GM19328 (cell line): ENCODE data around the gene DUOX1.
"Not testable (repeated sequence)": the region's sequence is repeated elsewhere in the genome, so short reads cannot be mapped to it uniquely, and the experiment has no call there.

ENCODE experiments used
- ATAC-seq: cut with Tn5 transposase; IDR thresholded peaks from one replicate; pipeline ENCODE4 v1.9.1; 2021; ENCODE audit warnings: mild to moderate bottlenecking, moderate library complexity; ENCODE audit not compliant: unreplicated experiment

Gene DUOX1

DNA sequence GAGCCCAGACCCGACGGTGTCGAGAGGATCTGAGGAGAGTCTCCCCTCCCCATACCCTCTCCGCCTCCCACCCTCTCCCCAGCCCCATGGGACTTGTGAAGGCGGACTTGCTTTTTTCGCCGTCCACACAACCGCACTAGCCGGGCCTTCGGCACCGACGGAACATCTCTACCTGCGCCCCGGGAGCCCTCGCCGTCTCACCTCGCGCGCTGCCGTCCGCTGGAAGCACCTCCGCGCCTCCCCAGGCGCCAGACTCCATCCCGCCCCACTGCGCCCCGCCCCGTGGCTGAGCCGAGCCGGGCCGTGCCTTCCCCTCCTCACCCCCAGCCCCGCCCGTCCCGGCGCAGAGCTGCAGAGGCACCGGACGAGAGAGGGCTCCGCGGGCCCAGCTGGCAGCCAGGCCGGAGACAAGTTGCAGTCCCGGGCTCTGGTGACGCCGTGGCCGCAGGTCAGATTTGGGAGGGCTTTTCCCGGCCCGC is at the start of gene DUOX1, which contains the start of gene DUOXA1:
Gene DUOX1 (plus strand): TSS at position 344 of the 479 bp plus-strand sequence. CDS start 1,973 bp downstream, outside the sequence.
Gene DUOXA1 (minus strand): TSS at position 229 of the 479 bp plus-strand sequence. CDS start 6,865 bp downstream, outside the sequence.
- no peak for ATAC-seq

GRCh38 chr15:45080593-45080992 is 49.2 kb upstream of the DUOX1 start:
- ATAC-seq = not testable (repeated sequence)

GRCh38 chr15:45082412-45082811 is 47.4 kb upstream of the DUOX1 start:
- ATAC-seq = not testable (repeated sequence)

DNA sequence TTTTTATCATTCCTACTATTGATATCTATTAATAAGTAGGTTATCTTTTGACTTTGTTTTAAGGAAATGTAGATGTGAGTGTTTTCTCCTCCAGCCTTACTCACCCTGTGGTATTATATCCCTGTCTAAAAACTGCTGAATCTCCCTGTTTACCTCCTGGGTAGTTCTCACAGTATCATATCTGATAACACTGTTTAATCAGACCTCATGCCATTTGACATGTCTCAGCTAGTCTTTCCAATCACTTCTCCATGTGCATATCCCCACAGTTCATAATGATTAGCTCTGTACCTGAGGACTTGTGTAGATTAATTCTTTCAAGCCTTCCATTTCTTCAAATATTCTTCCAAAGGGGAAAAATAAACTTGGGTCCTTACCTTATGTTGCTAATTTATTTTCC is 46.6 kb upstream of the DUOX1 start:
- no peak for ATAC-seq

DNA sequence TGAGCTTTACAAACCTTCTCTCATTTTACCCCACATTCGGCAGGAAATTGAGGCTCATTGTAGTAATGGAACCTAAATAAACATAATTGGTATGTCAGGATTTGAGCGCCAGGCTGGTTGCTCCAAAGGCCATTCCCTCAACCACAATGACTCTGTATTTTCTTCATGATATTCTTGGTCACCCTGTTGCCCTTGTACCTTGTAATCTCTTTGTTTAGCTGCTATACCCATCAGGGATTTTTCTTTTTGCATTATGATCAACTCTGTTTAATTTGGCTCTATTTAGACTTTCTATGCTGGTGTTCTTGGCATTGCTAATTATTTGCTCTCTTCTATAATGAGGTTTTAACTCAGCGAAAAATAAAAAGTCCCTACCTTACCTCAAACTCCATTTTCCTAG is 45.6 kb upstream of the DUOX1 start:
- ATAC-seq = no peak

GRCh38 chr15:45087513-45087912 is 42.3 kb upstream of the DUOX1 start:
- ATAC-seq = no peak

DNA sequence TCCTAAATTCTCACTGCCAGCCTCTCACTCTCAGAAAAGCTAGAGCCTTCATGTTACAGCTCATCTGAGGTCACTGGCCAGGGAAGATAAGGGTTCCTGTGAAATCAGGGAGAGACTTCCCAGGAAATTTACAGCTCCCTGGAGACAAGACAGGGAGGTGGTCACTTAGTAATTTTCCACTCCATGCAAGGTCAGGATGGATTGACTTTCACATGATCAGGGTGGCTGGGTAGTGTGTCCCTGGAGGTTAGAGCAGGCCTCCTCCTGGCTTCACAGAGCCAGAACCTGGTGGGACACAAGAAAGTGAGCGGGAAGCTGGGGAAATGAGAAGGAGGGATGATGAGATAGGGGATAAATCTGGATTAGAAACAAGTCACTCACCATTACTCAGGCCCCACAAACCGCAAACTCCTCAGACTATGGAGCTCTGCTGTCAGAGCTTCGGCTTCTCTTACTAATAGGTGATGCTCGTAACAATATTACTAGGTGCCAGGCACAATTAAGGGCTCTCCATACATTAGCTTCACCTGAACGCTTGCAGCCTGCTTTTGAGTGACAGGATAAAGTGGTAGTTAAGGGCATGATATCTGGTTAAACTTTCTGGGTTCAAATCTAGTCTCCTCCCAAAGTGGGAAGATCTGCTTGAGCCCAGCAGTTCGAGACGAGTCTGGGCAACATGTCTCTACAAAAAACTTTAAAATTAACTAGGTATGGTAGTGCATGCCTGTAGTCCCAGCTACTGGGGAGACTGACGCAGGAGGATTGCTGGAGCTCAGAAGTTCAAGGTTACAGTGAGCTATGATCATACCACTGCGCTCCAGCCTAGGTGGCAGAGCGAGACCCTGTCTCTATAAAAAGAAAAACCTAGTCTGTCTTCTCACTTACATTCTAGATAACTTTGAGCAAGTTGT is 40.7 kb upstream of the DUOX1 start:
- no peak for ATAC-seq

DNA sequence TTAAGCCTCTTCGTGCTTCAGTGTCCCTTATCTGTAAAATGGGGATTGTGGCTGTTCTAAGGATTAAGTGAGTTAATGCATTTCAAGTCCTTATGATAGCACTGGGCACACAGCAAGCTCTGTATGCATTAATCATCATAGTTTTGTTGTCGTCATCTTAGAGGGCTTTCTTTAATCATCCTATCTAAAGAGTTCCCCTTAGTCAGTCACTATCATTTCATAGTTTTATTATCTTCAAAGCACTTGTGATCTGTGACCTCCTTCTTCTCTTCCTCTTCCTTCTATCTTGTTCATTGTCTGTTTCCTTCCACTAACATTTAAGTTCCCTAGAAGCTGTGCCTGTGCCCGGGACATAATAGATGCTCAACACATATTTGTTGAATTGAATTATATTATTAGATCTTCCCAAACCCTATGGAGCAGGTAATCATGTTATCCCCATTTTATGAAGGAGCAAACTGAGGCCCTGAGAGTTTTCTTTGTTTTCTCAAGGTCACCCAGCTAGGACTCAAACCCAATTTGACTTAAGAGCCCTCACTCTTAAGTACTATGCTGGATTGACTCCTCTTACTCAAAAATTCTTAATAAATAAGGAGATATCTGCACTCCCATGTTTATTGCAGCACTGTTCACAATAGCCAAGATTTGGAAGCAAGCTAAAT is 40.0 kb upstream of the DUOX1 start:
- ATAC-seq = no peak

- no peak for ATAC-seq
These were observed 38.6 kb upstream of the DUOX1 start for GRCh38 chr15:45091161-45091560.

DNA sequence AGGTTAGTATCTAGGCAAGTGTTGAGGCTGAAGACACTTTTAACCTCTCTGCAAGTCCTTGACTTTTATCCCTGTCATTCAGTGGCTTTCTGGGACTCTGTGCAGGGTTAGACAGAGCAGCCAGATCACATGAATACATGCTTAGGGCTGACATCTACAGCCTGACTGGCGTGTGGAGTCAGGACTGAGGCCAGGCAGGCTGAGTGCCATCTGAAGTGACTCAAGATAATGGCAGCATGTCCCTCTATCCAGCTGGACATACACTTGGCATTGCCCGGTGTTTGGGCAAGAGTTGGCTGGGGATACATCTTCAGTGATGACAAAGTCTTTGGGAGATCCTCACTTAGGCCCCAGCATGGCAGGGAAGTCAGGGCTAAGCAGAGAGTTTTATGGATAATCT is 38.2 kb upstream of the DUOX1 start:
- no peak for ATAC-seq

DNA sequence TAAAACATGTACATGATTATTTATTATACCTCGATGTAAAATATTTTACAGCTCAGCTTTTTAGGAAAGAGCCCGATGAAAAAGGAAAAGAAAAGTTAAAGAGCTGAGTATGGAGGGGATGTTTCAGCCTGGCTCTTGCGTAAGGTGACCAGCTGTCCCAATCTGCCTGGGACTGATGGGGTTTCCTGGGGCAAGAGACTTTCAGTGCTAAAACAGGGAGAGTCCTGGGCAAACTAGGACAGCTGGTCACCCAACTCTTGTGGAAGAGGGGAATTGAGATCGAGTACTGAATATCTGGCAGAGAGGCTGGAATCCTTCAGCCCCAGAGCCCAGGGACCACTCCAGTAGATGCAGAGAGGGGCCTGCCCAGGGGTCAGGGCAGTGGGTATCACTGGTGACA is 36.8 kb upstream of the DUOX1 start:
- ATAC-seq = no peak

GRCh38 chr15:45093622-45094357 is 36.0 kb upstream of the DUOX1 start:
- no peak for ATAC-seq

GRCh38 chr15:45094358-45094730 is 35.5 kb upstream of the DUOX1 start:
- ATAC-seq = no peak

DNA sequence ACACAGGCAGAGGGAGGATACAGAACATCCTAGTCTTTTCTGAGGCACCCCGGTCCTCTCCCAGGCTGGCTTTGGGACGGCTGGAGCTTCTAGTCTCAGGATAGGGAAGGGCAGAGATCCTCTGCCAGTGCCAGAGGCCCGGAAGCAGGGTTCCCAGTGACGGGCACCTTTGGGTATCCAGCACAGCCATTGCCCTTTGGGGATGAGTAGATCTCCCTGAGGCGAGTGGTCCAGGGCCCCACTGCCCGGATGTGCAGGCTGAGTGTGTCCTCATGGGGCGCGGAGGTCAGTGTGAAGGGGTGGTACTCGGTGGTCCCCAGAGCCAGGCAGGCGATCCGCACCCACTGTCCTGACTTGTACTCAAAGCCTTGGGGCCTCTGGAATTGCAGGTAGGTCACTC is 34.1 kb upstream of the DUOX1 start:
- no peak for ATAC-seq

DNA sequence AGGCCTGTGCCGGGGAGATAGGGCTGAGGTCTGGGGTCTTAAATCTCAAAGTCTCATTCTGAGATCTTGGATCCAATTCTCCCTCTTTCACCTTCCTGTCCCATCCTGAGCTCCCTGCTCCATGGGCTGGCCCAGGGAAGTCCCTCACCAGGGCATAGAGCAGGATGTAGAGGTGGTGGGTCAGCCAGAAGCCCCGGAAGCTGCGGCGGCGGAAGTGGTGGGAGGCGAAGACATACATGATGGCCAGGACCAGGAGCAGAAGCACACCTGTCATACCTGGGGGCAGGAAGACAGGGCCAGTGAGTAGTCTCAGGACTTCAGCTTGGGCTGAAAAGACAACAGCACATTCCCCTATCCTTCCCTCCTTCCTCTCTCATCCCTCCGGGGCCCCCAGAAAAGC is 32.3 kb upstream of the DUOX1 start:
- no peak for ATAC-seq

DNA sequence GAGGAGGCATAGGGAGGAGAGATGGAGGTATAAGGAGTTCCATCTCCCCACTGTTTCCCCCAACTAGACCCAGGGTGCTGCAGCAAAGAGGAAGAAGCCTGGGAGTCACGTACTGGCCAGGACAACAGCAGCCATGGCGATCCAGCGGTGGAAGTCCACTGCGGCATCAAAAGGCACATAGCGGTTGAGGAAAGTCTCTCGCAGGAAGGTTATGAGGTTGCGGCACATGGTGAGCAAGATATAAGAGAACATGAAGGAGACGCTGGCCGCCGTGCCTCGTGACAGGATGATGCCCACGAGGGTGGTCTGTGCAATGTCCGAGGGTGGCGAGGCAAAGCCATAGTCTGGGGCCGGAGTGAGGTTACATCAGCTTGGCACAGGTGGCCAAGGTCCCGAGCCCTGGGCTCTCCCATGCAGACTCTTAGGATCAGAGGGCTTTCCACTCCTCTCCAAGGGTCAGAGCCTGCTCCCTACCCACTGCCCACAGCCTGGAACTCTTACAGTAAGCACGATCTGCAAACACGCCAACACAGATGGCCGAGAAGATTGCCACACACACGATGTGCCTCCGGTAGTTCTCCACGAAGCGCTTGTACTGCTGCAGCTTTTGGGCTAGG is 30.1 kb upstream of the DUOX1 start:
- ATAC-seq = no peak

DNA sequence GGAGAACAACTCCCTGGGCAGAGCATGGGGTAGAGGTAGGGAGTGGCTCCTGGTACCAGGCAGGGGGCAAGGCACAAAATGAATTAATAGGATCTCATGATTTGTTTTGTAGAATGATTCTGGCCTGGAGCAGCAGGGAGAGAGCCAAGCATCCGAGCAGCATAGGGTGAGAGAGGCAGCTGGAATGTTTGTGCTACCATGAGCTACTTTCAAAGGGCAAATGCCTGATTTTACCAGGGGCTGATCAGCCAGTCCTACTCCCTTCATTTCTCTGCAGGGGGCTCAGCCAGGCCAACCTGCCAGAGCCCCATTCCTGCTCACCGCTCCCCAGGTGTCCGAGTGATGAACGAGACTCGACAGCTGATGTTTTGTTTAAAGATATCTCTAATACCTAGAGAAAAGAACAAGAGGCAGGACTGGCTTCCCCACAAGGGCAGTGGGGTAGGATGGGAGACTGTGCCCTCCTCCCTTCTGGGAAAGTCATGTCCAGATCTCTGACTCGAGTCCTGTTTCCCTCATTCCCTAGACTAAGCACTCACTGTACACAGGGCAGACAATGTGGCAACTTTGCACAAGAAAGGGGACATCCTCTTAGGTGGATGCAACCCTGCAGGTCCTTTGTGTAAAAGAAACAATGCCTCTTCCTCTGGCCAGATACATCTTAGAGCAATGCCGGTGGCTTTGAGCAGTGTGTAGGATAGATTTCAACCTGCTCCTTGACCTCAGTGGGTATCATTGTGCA is 28.7 kb upstream of the DUOX1 start:
- no peak for ATAC-seq

GRCh38 chr15:45101749-45102148 is 28.0 kb upstream of the DUOX1 start:
- no peak for ATAC-seq

GRCh38 chr15:45102226-45102625 is 27.6 kb upstream of the DUOX1 start:
- no peak for ATAC-seq

DNA sequence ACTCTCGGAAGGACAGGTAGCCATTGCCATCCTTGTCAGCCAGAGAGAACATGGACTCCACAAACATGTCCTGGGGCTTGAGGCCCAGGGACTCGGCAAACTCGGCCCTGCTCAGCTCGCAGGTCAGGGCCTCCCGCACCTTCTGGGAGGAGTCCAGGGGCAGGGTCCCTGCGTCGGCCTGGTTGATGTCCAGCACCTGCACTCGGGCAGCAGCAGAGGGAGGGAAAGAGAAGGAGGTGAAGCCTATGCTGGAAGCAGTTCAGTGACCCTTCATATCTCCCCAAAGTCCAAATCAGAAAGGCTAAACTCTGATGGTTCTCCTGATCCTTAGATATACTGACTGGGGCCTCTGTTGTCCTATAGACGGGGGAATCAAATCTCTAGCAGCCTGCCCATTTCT is 25.6 kb upstream of the DUOX1 start:
- not testable (repeated sequence) for ATAC-seq
